K562 (cell line): ENCODE measurements around the gene TRIP12. TPM values are rescaled to one million over a fixed set of nuclear protein-coding genes. Genes with fewer than 3 reads are reported as not detected.

Experiments
- ATAC-seq: fragments of 200-7000 bp; cut with Tn5 transposase; 3 replicates; pipeline ENCODE4 v1.9.1; 2020; ENCODE audit warnings: moderate library complexity
- BruUV-seq: library from RNA; stranded (reverse); fragments of 400-500 nt; replicated peaks from 2 replicates; lab custom pipeline; 2021; lab: Mats Ljungman, UMichigan
- CTCF ChIA-PET: fragments of 300-600 bp; formaldehyde crosslinking; extraction: SDS; loops from one replicate; lab custom pipeline; 2021; ENCODE audit warnings: low intra/inter-chr PET ratio; lab: Yijun Ruan, JAX
- POLR2A ChIA-PET: fragments of 300-600, 350-650 bp; sonication (Branson Sonifier 250); formaldehyde crosslinking; extraction: SDS; loops from one replicate; lab custom pipeline; 2021; ENCODE audit warnings: antibody characterized with exemption, inconsistent platforms; lab: Yijun Ruan, JAX
- DNase-seq, 4 experiments: peaks; one replicate each; pipeline versions ENCODE4 v3.0.0 to v3.0.0-alpha.2; 2011 to 2018; ENCODE audit warnings: low spot score in 3 of 4, mixed read lengths in 3 of 4; ENCODE audit errors: extremely low read depth in 1 of 4
- FAIRE-seq: peaks from 2 replicates; lab custom pipeline; 2011; peaks lifted over from hg19 to GRCh38; lab: Jason Lieb, UNC
- H2AFZ ChIP-seq: 2 replicates; pipeline ENCODE4 v1.6.0; 2011; ENCODE audit warnings: low read depth, low read length, control low read depth, inconsistent platforms
- H3K27ac ChIP-seq: fragments of 200-600 bp; 3 replicates; pipeline ENCODE4 v1.8.0; 2011; ENCODE audit warnings: low read depth, mild to moderate bottlenecking, control low read depth, inconsistent platforms, low read length, moderate library complexity, mixed read lengths; ENCODE audit errors: extremely low read depth
- H3K27me3 ChIP-seq, 2 experiments: fragments of 300-600 bp in 1 of 2; 2 replicates in 1 of 2; 3 replicates in 1 of 2; pipeline versions ENCODE4 v1.6.0 to v1.8.0; 2011; ENCODE audit warnings: inconsistent platforms in 2 of 2, low read length in 2 of 2, mild to moderate bottlenecking in 1 of 2, mixed read lengths in 1 of 2, moderate library complexity in 1 of 2; ENCODE audit not compliant: control insufficient read depth in 2 of 2, insufficient read depth in 2 of 2
- H3K36me3 ChIP-seq: fragments of 300-600 bp; 3 replicates; pipeline ENCODE4 v1.8.0; 2011; ENCODE audit warnings: mild to moderate bottlenecking, low read length, inconsistent platforms; ENCODE audit not compliant: control insufficient read depth, insufficient read depth
- H3K4me1 ChIP-seq, 2 experiments: fragments of 200-600 bp in 1 of 2; replicated peaks in 1 of 2; 2 replicates in 1 of 2; 3 replicates in 1 of 2; pipeline versions ENCODE4 v1.5.1 to v1.8.0; 2011; ENCODE audit warnings: inconsistent platforms in 2 of 2, low read length in 2 of 2, mild to moderate bottlenecking in 1 of 2, mixed read lengths in 1 of 2, moderate library complexity in 1 of 2; ENCODE audit not compliant: control insufficient read depth in 2 of 2, insufficient read depth in 2 of 2
- H3K4me2 ChIP-seq: 2 replicates; pipeline ENCODE4 v1.6.1; 2011; ENCODE audit warnings: low read length, control low read depth, inconsistent platforms, mixed read lengths; ENCODE audit not compliant: insufficient read depth
- H3K4me3 ChIP-seq: fragments of 200-600 bp; sonication (generic), shearing (Covaris generic); 2 replicates; pipeline ENCODE4 v1.5.1; 2016; ENCODE audit warnings: control low read depth, inconsistent platforms
- H3K79me2 ChIP-seq: fragments of 200-600 bp; 3 replicates; pipeline ENCODE4 v1.8.0; 2011; ENCODE audit warnings: low read length, inconsistent platforms; ENCODE audit not compliant: control insufficient read depth, insufficient read depth
- H3K9ac ChIP-seq, 2 experiments: 2 replicates each; pipeline versions ENCODE4 v1.6.0 to v1.6.1; 2011; ENCODE audit warnings: low read depth in 2 of 2, low read length in 2 of 2, control low read depth in 1 of 2, inconsistent platforms in 1 of 2, mild to moderate bottlenecking in 1 of 2, mixed read lengths in 1 of 2; ENCODE audit not compliant: insufficient read depth in 1 of 2
- H3K9me1 ChIP-seq: one replicate; pipeline ENCODE4 v1.6.0; 2011; ENCODE audit warnings: inconsistent platforms, mild to moderate bottlenecking, low read length, moderate library complexity; ENCODE audit not compliant: control insufficient read depth, insufficient read depth
- H3K9me3 ChIP-seq: replicated peaks from 2 replicates; pipeline ENCODE4 v1.5.1; 2011; ENCODE audit warnings: low read depth, low read length, inconsistent platforms; ENCODE audit not compliant: control insufficient read depth, insufficient read depth
- H4K20me1 ChIP-seq: replicated peaks from 2 replicates; pipeline ENCODE4 v1.6.1; 2011; ENCODE audit warnings: low read length, inconsistent platforms, mixed read lengths; ENCODE audit not compliant: control insufficient read depth, insufficient read depth
- FUS ChIP-seq: fragments of 200-400 bp; formaldehyde crosslinking; optimal IDR thresholded peaks from 2 replicates; pipeline ENCODE3; 2017; ENCODE audit warnings: low read depth, low read length
- NFIC ChIP-seq: fragments of 450-650 bp; IDR thresholded peaks from 2 replicates; pipeline ENCODE4 v1.6.1; 2017; ENCODE audit warnings: mild to moderate bottlenecking, inconsistent platforms
- PHF21A ChIP-seq: fragments of 450-650 bp; IDR thresholded peaks from 2 replicates; pipeline ENCODE4 v1.6.1; 2017; ENCODE audit warnings: low read depth, borderline replicate concordance
- ZNF384 ChIP-seq: IDR thresholded peaks from 2 replicates; pipeline ENCODE4 v1.6.1; 2012; ENCODE audit warnings: low read depth, low read length, improper control_type of control experiment
- WGBS: fragments of 100-300 bp; shearing (Covaris generic); methylation state at CpG from one replicate; pipeline ENCODE4 v1.1.6; 2016; ENCODE audit warnings: low coverage, mixed read lengths; ENCODE audit not compliant: insufficient coverage; ENCODE audit errors: missing lambda C conversion rate; 5-methylcytosine and 5-hydroxymethylcytosine counted together
- in situ Hi-C: fragments of 300-500 bp; cut with MboI; formaldehyde crosslinking; loops from 4 replicates; pipeline ENCODE4 v1.15.0; 2018; ENCODE audit warnings: inconsistent platforms, mixed read lengths
- intact Hi-C: fragments of 100-400 bp; cut with micrococcal nuclease; formaldehyde crosslinking; loops from 2 replicates; pipeline ENCODE4 v1.14.2; 2022
- polyA plus RNA-seq, 8 experiments: library from polyadenylated mRNA; depleted of rRNA in 4 of 8; stranded (reverse) in 5 of 8; unstranded in 3 of 8; fragments of >200 nt; fragmentation: Nextera tagmentation in 2 of 8; fragmentation: Illumina TruSeq in 1 of 8; extraction: Ambion mirVana in 2 of 8; extraction: Trizol in 1 of 8; gene quantifications; 2 replicates each; pipeline versions ENCODE4 v1.2.1 to v1.2.3, GENCODE V29; 2011 to 2014; ENCODE audit warnings: inconsistent platforms in 1 of 8, missing spikeins in 1 of 8
- total RNA-seq, 7 experiments: library from RNA; depleted of rRNA in 6 of 7; stranded (reverse); fragments of >200 nt in 6 of 7; fragmentation: Illumina TruSeq in 2 of 7; extraction: Trizol in 2 of 7; gene quantifications; 2 replicates each; pipeline versions ENCODE4 v1.2.1 to v1.2.3, GENCODE V29; 2011 to 2021; ENCODE audit warnings: low replicate concordance in 1 of 7
- TF ChIP-seq, protein P1 (sequence below): sonication (generic); formaldehyde crosslinking; IDR thresholded peaks from 2 replicates; pipeline ENCODE4 v1.8.0; 2023; ENCODE audit warnings: mild to moderate bottlenecking, missing genetic modification reagents
- TF ChIP-seq, protein P2 (sequence below): sonication (generic); formaldehyde crosslinking; IDR thresholded peaks from 2 replicates; pipeline ENCODE4 v1.8.1; 2023; ENCODE audit warnings: missing genetic modification reagents, mild to moderate bottlenecking, borderline replicate concordance

The TRIP12 gene
- total and polyA plus RNA-seq, 9 of the 15 experiments (the other 6 are each of a cell fraction or from before 2014, with no cell fraction given): 15.2 to 131 (median 80.1) TPM

DNA sequence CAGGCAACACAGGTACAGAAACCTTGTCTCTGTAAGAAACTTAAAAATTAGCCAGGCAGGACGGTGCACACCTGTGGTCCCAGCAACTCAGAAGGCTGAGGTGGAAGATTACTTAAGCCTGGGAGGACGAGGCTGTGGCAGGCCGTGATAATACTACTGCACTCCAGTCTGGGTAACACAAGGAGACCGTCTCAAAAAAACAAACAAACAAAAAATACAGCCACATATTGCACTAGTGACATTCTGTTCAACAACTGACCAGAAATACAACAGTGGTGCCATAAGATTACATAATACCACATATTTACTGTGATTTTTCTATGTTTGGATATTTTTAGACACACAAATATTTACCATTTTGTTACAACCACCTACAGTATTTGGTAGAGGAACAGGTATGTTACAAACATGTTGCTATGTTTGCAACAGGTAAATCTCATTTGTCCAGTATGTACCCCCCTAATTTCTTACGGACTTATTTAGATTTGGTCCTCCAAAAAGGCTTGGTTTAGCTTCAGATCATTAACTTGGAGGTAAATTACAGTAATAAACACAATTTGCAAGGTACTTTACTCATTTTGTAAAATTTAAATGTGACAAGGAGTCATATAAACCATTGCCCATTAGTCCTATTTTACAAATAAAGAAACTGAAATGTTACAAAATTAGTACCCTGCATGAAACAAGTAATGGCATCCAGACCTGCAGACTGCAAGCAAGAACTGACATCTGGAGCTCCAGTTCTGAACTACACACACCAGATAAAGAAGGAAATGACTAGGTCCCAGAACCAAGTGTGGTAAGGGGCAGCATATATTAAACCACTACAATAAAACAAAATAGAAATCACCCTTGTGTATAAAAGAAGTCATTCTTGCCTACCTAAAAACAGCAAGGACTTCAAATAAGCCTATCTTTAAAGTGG lies 36.8 kb downstream of the TRIP12 start:
- Histone ChIP-seq H3K79me2 (peaks cover 80% of the 10 kb centered on the region), H3K27ac (no peak overlapping the region), H4K20me1 (no peaks in the 10 kb centered on the region), H3K9me1 (no peaks in the 10 kb centered on the region), H3K9me3 (no peaks in the 10 kb centered on the region), H3K9ac (no peak overlapping the region), H3K36me3 (peaks cover 10% of the 10 kb centered on the region; the same call in 2 of the 3 replicates), H3K4me2 (no peak overlapping the region), H3K4me3 (no peak overlapping the region), H3K27me3 (no peaks in the 10 kb centered on the region), H2AFZ (no peak overlapping the region), H3K4me1 (no peaks in the 10 kb centered on the region)
- ATAC-seq (no peak), FAIRE-seq (no peak), DNase-seq (no peak)
- intact Hi-C loops: no loop called here
- TF ChIP-seq ZNF384 (no peak), FUS (no peak), PHF21A (no peak), NFIC (no peak)
- TF ChIP-seq, protein P1, sequence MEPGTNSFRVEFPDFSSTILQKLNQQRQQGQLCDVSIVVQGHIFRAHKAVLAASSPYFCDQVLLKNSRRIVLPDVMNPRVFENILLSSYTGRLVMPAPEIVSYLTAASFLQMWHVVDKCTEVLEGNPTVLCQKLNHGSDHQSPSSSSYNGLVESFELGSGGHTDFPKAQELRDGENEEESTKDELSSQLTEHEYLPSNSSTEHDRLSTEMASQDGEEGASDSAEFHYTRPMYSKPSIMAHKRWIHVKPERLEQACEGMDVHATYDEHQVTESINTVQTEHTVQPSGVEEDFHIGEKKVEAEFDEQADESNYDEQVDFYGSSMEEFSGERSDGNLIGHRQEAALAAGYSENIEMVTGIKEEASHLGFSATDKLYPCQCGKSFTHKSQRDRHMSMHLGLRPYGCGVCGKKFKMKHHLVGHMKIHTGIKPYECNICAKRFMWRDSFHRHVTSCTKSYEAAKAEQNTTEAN (CRISPR knock-in tag): no peak
- TF ChIP-seq, protein P2, sequence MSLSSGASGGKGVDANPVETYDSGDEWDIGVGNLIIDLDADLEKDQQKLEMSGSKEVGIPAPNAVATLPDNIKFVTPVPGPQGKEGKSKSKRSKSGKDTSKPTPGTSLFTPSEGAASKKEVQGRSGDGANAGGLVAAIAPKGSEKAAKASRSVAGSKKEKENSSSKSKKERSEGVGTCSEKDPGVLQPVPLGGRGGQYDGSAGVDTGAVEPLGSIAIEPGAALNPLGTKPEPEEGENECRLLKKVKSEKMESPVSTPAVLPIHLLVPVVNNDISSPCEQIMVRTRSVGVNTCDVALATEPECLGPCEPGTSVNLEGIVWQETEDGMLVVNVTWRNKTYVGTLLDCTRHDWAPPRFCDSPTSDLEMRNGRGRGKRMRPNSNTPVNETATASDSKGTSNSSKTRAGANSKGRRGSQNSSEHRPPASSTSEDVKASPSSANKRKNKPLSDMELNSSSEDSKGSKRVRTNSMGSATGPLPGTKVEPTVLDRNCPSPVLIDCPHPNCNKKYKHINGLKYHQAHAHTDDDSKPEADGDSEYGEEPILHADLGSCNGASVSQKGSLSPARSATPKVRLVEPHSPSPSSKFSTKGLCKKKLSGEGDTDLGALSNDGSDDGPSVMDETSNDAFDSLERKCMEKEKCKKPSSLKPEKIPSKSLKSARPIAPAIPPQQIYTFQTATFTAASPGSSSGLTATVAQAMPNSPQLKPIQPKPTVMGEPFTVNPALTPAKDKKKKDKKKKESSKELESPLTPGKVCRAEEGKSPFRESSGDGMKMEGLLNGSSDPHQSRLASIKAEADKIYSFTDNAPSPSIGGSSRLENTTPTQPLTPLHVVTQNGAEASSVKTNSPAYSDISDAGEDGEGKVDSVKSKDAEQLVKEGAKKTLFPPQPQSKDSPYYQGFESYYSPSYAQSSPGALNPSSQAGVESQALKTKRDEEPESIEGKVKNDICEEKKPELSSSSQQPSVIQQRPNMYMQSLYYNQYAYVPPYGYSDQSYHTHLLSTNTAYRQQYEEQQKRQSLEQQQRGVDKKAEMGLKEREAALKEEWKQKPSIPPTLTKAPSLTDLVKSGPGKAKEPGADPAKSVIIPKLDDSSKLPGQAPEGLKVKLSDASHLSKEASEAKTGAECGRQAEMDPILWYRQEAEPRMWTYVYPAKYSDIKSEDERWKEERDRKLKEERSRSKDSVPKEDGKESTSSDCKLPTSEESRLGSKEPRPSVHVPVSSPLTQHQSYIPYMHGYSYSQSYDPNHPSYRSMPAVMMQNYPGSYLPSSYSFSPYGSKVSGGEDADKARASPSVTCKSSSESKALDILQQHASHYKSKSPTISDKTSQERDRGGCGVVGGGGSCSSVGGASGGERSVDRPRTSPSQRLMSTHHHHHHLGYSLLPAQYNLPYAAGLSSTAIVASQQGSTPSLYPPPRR (CRISPR knock-in tag): no peak
- POLR2A ChIA-PET: interaction anchor here (1.0 kb wide), 1 partner anchor 70 kb away, joined by 3 read pairs; no protein-coding TSS in a partner anchor
- in situ Hi-C loops: no loop called here
- 63% methylated on average over 5 of the region's 5 CpGs for WGBS
- CTCF ChIA-PET: no interaction called here
- no TSS peak for BruUV-seq
